Measurements from ENCODE around the gene SLC33A1.

GRCh38 chr3:155890671-155891190 is 36.5 kb upstream of the SLC33A1 start:
- TF ChIP-seq POLR2A (IDR thresholded peaks at IDR 0.05) (no peak), CTCF (IDR thresholded peaks at IDR 0.05) (no peak)
